ENCODE results near the gene NLRP14.

The NLRP14 gene, protein sequence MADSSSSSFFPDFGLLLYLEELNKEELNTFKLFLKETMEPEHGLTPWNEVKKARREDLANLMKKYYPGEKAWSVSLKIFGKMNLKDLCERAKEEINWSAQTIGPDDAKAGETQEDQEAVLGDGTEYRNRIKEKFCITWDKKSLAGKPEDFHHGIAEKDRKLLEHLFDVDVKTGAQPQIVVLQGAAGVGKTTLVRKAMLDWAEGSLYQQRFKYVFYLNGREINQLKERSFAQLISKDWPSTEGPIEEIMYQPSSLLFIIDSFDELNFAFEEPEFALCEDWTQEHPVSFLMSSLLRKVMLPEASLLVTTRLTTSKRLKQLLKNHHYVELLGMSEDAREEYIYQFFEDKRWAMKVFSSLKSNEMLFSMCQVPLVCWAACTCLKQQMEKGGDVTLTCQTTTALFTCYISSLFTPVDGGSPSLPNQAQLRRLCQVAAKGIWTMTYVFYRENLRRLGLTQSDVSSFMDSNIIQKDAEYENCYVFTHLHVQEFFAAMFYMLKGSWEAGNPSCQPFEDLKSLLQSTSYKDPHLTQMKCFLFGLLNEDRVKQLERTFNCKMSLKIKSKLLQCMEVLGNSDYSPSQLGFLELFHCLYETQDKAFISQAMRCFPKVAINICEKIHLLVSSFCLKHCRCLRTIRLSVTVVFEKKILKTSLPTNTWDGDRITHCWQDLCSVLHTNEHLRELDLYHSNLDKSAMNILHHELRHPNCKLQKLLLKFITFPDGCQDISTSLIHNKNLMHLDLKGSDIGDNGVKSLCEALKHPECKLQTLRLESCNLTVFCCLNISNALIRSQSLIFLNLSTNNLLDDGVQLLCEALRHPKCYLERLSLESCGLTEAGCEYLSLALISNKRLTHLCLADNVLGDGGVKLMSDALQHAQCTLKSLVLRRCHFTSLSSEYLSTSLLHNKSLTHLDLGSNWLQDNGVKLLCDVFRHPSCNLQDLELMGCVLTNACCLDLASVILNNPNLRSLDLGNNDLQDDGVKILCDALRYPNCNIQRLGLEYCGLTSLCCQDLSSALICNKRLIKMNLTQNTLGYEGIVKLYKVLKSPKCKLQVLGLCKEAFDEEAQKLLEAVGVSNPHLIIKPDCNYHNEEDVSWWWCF

DNA sequence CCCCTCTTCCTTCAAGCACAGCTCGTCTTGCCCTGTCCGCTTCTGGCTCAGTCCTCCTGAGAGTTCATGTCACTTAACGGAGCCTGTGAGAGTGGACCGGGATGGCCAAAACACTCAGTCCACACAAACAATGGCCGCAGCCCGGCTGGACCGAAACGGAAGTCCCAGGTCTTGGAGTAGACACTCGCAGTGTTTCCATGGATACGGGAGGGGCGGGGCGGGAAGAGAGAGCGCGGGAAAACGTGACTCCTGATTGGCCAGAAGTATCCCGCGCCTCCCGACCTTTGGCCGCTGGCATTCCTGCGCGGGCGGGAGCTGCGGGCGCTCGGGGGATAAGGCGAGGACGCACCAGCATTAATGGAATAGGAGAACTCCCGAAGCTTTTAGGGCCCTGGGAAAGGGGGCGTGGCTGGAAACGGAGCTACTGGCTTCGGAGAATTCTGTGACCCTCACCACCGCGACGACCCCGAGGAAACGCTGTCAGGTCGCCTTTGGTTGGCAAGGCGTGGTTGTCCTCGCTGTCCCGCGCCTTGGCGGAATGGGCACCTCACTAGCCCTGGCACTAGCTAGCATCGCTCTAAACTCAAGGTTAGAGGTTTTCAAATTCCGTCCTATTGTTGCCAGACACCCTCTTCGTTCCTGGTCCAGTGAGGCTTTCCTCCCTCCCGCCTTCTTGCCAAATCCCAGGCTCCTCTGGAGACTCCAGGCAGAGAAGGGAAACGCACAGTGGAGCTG lies at the start of gene NLRP14, which contains the start of gene ZNF214:
Gene NLRP14 (plus strand): TSS at position 297 of the 735 bp plus-strand sequence. CDS start 18,108 bp downstream, outside the sequence.
Gene ZNF214 (minus strand): TSS at position 164 of the 735 bp plus-strand sequence. CDS start 17,511 bp downstream, outside the sequence.
- no peak for DNase-seq (ENCODE audit: low read depth)

DNA sequence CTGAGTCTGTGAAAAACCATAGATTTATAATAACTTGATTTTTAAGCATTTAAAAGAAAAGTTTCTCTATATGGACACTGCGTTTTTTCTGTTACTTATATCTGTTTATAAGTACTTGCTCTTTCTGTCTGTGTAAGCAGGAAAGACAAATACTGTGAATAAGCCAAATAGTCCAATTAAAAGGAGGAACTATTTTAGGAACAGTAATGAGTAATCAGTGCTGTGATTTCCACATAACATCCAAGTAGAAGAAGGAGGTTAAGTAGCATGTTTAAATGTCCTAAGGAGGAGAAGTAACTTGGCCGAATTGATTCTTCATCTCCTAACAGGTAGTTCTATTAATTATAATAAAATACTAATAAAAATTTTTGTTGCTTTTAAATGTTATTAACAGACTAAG lies 40.9 kb upstream of the NLRP14 start:
- no peak for DNase-seq (ENCODE audit: low read depth)

DNA sequence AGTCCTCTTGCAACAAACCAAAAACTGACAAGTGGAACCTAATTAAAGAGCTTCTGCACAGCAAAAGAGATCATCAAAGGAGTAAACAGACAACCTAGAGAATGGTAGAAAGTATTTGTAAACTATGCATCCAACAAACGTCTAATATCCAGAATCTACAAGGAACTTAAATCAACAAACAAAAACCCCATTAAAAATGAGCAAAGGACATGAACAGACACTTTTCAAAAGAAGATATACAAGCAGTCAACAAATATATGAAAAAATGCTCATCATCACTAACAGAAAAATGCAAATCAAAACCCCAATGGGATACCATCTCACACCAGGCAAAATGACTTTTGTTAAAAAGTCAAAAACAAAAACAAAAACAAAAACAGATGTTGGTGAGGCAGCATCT lies 33.8 kb upstream of the NLRP14 start:
- DNase-seq (ENCODE audit: low read depth), result no peak

DNA sequence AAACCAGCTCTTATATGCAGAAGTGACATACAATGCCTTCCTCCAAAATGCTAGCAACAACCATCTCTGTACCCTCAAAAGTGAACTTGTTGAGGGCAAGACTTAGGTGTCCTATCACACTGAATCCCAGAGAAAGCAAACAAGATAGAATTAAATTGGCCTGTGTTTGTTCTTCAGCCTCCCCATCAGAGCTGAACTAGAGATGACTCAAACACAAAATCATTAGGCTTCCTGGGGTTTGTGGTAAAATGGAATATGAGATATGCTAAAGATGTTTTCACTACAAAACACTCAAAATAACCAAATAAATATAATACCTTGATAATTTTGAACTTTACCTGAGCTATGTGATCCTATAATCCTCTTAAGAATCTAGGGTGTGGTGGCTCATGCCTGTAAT lies 31.8 kb upstream of the NLRP14 start:
- DNase-seq (ENCODE audit: low read depth), result no peak

DNA sequence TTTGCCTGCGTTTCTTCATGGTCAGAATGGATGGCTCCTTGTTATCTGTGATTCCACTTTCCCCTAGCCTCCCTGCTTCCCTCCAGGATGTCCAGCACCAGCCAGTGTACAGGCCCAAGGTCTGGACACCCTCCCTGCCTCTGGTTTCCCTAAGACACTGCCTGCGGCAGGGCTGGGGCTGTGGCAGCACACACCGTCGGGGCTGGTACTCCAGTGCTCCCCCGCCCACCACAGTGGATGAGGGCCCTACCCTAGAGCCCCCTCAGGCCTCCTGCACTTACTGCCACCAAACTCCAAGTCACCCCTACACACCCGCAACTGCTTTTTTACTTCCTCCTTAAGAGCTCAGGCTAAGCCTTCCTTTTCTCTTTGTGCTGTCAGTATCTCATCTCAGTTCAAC lies 29.1 kb upstream of the NLRP14 start:
- DNase-seq (ENCODE audit: low read depth), result no peak

DNA sequence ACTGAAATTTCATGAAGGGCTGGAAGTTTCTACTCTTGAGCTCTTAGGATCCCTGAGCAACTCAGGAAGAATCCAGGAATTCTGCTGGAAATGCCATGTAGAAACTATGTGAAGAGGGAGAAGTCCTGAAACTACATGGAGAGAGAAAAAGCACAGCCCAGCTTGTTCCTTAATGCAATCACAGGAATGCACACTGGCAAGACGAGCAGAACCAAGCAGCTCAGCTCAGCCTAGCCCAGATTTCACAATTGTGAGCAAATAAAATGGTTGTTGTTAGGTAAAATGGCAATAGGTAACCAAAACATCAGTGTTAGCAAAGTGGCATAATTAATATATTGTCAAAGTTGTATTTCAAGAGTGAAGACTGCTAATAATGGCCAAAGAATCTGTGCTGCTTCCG lies 28.3 kb upstream of the NLRP14 start:
- DNase-seq (ENCODE audit: low read depth), result no peak

DNA sequence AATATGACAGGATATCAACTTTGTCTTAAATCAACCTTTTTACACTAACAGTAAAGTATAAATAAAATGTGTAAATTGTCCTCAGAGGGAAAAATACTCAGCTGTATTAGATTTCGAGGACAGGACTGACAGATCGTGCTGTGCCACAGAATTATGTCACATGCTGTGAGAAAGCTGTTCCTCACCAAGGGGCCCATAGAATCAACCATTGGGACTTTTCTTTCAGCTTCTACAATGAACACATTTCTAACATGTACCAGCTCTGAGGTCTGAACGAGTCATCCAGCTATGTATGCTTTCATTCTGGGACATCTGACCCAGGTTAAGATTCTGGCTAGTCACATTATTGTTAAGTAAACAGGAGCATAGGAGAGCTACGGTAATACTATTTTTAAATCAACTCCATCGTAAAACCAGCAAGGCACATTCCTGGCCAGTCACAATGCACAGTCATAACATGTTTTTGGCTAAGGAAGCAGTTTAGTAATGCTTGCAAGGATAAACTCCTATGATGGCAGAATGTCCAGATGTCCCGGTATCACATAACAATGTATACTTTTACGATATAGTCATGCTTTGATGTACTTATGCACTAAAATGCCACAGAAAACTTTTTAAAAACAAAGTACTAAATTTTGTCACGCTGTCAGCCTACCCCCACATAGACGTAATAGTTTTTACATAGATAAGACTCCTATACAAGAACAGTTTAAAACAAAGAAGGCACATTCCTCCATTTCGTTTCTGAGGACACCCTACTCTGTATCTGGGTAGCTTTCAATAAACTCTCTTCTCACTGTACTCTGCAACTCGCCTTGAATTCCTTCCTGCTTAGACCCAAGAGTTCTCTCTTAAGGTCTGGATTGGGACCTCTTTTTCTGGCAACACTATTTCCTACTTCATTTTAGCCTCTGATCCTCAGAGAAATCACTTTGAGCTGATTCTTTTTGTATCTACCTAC lies 27.5 kb upstream of the NLRP14 start:
- DNase-seq (ENCODE audit: low read depth), result no peak

DNA sequence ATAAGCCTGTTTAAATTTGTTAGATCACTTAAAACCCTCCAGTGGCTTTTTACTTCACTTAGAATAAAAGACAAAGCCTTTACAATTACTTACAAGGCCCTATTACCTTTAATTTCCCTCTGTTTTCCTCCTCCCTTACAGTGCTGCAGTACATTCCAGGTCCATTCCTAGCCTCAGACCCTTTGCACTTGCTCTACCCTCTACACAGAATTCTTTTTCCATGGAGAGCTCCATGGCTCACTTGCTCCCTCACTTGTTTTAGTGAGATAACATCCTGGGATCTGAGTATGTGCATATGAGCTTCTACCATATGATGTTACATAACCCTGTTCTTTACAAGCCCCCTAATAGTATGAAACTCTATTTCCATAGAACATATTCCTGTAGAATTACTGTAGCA lies 24.6 kb upstream of the NLRP14 start:
- DNase-seq (ENCODE audit: low read depth), result no peak

DNA sequence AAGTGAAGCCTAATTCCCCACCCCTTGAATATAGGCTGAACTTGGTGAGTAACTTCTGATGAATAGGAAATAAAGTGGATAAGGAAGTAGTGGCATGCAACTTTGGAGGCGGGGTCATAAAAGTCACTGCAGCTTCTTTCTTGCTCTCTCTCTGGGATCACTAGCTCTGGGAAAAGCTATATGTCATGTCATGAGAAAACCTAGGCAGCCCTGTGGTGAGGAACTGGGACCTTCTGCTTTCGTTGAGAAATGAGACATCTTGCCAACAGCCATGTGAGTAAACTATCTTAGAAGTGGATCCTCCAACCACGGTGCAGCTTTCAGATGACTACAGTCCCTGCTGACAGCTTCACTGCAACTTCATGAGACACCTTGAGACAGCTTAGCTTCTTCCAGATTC lies 15.8 kb upstream of the NLRP14 start:
- no peak for DNase-seq (ENCODE audit: low read depth)

DNA sequence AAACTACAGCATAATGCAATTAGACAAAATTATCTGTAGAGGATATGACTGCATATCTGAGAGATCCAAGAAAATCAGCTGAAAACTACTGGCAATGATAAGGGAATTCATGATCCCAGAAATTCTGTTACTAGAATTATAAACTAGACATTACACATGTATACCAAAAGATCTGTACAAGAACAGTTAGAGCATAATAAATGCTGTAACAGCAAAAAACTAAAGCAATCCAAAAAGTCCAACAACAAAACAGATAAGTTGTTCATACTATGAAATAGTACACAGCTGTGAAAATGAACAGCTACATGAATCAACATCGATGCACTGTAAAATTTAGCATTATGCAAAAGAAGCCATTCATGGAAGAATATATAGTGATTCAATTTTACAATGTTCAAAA lies 6.2 kb upstream of the NLRP14 start:
- DNase-seq (ENCODE audit: low read depth), result no peak

DNA sequence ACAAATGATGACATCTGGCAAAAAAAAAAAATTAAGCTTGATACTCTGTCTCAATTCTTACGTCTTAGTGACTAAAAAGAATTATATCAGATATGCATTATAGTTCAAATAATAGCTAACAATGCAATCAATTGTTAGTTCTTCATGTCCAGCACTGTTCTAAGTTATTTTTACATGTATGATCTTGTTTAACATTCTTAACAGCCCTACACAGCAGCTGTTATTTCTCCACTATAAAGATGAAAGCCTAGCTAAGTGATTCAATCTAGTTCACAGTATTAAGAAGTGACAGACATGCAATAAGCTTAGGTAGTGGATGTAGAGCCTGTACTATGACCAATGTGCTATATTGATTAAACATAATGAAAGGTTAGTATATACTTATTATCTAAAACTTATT lies 4.3 kb upstream of the NLRP14 start:
- DNase-seq (ENCODE audit: low read depth), result no peak

DNA sequence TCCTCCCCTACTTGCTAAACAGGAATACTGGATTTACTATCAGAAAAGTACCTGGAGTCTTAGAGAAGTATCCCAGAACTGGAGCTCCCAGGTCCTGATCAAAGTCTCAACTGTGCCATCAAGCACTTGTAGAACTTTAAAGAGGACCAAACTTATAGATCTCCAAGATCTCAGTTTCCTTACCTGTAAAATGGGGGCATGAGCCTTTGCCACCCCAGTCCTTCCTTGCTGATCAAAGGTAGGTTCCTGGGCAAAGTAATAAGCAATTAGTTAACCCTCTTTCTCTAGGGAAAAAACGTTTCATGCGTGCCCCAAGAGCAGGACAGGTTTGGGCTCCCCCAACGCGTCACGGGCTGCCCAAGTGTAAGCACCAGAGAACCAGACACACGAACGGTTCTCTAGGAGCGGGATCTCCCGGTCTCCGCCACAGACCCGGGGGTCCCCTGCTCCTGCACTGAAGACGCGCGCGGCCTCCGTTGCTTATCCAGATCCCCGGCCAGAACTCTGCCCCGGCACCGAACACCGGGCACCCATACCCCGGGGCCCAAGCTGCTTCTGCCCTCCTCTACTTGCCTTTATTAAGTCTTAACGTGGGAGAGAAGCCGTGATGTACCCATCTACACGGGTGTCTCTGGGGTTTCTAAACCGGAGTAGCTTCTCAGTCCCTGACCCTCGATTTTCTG lies 638 bp upstream of the NLRP14 start:
- no peak for DNase-seq (ENCODE audit: low read depth)

DNA sequence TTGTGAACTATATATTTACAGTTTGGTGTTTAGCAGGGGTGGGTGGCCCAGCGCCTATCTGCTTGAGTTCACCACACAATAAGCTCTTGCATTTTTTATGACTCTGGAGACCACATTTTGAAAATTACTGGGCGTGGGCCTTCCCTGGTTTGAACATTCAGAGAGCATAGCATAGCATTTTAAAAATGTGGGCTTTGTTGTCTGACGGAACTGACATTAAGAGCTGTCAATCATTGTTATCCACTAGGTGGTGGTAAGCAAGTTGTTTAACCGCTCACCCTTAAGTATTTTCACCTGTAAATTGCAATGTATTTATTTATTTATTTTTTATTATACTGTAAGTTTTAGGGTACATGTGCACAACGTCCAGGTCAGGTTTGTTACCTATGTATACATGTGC lies 1.0 kb downstream of the NLRP14 start:
- DNase-seq (ENCODE audit: low read depth), result no peak

DNA sequence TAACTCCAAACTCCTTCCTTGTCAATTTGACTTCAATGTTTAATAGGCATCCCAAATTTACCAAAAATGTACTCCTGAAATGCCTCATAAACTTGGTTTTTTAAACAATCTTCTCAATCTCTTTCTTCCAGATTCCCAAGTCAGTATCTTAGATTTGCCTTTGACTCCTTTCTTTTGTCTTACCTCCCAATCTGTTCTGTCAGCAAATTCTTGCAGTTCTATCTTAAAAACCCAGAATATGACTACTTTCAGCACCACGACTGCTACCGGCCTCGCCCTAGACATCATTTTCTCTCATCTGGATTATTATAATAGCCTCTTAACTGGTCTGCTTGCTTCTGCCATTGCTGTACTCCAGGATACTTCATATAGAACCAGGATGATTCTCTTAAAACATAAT lies 7.9 kb downstream of the NLRP14 start:
- DNase-seq (ENCODE audit: low read depth), result no peak

DNA sequence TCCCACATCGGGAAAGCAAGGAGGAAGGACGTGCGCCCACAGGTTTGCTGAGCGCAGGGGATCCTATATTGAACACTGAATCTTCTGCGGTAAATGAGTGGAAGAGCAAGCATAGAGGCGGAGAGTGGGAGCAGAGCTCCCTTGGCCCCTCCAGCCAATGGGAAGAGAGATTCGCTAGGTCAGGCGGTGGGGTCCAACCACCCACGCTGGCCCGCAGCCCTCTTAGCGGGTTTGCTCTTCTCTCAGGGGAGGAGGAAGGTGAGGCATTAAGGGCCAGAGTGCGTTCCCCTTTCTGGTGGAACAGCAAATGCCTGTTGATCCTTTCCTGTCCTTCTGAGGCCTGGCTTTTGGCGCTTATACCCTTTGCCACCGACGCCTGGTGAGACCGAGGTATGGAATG lies 10.6 kb downstream of the NLRP14 start:
- no peak for DNase-seq (ENCODE audit: low read depth)

DNA sequence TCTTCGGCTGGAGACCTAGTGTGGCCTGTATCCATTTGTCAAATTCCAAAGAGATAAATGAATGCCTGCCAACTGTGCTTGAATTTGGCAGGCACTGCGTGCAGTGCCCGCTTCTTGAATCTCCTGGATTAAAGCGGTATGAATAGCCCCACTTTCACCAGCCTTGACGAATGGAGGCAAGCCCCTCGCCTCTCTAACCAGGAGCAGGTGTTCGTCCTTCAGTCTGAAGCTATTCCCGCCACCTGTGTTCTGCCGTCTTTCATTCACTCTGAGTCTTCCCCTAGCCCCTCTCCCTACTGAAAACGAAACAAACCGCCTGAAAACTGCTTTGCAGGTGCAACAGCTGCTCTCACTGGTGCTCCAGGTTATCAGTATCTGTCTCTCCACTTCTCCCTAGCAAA lies 11.2 kb downstream of the NLRP14 start:
- no peak for DNase-seq (ENCODE audit: low read depth)

DNA sequence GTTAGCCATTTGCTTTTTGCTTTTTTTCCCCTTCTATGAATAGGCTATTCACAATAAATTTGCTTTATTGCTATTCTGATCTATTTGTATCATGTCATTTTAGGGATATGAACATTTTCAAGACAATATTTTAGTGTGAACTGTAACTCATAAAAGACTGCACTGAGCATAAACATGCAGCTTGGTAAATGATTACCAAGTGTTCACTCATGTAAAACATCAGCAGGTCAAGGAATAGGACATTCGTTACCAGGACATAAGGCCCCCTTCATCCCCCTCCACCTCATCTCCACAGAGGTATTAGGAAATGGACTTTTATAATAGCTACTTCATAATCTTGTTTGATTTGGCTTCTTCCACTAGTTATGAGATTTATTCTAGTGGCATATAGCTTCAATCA lies 12.4 kb downstream of the NLRP14 start:
- DNase-seq (ENCODE audit: low read depth), result no peak

DNA sequence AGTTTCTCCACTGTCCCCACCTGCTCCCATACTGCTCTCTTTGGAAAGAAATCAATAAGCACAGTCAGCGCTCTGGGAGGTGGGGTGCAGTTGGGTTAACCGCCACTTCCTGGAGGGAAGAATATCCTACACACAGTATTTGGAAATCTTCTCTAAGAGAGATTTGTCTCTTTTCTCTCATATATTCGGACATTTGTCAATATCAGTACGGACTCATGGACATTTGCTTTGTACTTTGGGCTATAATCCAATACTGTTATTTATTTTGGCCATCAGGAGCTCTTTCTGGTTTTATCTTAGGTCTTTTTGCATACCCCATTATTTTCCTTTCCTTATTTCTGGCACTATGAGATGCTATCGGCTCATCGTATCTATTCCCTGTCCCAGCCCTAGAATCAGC lies 13.7 kb downstream of the NLRP14 start:
- no peak for DNase-seq (ENCODE audit: low read depth)

DNA sequence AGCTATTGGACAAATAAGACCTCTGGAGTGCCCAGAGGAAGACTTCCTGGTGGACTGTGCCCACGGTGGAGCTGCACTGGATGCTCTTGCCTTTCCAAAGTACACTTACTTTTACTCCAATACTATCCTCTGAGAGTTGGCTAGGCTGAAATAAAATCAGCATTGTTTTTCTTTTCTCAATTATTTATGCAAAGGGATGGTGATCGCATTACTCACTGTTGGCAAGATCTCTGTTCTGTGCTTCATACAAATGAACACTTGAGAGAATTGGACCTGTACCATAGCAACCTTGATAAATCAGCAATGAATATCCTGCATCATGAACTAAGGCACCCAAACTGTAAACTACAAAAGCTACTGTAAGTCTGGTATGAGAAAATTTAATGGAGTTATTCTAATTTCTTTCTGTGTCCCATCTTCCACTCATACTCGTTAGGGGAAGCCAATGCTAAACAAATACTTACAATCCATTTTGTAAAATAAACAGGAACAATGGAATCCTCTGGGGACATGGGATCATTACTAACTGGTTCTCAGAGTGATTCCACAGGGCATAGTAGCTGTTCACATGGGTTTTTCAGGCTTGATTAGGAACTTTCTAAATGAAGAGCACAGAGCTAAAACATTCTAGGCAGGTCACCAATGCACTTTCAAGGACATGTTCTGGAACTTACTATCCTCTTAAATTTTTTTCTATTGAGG lies 26.3 kb downstream of the NLRP14 start:
- no peak for DNase-seq (ENCODE audit: low read depth)

DNA sequence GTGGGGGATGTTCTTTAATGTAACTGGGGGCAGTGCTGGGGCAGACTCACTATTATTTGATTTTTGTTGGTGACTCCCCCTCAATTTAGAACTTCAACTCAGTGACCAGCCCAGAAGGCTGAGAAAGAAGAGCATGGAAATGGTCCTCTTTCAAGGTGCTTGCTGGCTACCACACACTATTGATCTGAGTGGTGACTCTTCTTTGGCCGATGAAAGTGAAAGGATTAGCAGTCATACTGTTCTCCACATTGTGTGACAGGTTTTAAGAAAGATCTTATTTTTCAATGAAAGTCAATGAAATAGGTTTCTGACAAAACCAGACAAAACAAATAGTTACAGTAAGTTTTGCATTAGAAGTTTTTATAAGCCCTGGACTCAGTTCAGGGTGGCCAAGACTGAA lies 29.9 kb downstream of the NLRP14 start:
- no peak for DNase-seq (ENCODE audit: low read depth)

All from activated T-cell treated with anti-CD3 and anti-CD28 coated beads for 1 hour (primary cell).